Neural crest cell (in vitro differentiated cells): Measurements from ENCODE around the gene PIK3C2G. TPM values are rescaled to one million over a fixed set of nuclear protein-coding genes. Genes with fewer than 3 reads are reported as not detected.

Source experiments
- DNase-seq: peaks from one replicate; pipeline ENCODE4 v3.0.0; 2021; ENCODE audit warnings: low read depth, mixed read lengths, low spot score
- H3K27ac Mint-ChIP-seq: one replicate; pipeline ENCODE4 v1.8.0; 2021; ENCODE audit warnings: mild to moderate bottlenecking, mixed read lengths; ENCODE audit not compliant: unreplicated experiment
- H3K27me3 Mint-ChIP-seq: 2 replicates; pipeline ENCODE4 v1.8.0; 2021; ENCODE audit warnings: low read depth, mild to moderate bottlenecking, mixed read lengths
- H3K36me3 Mint-ChIP-seq: 2 replicates; pipeline ENCODE4 v1.8.0; 2021; ENCODE audit warnings: low read depth, mild to moderate bottlenecking, mixed read lengths
- H3K4me1 Mint-ChIP-seq: 2 replicates; pipeline ENCODE4 v1.8.0; 2021; ENCODE audit warnings: mixed read lengths
- H3K4me3 Mint-ChIP-seq: one replicate; pipeline ENCODE4 v1.8.0; 2021; ENCODE audit warnings: mild to moderate bottlenecking, mixed read lengths
- H3K9me3 Mint-ChIP-seq: 2 replicates; pipeline ENCODE4 v1.8.0; 2021; ENCODE audit warnings: mixed read lengths
- total RNA-seq: library from RNA; stranded (reverse); gene quantifications from 2 replicates; pipeline ENCODE4 v1.2.1, GENCODE V29; 2021
- TF ChIP-seq, protein P1 (sequence below): fragments of 200-600 bp; sonication (generic); conservative IDR thresholded peaks from 2 replicates; pipeline ENCODE4 v1.5.0; 2021; ENCODE audit warnings: antibody characterized with exemption, mild to moderate bottlenecking

PIK3C2G gene
- total RNA-seq, 1 donor from 2014 or later = not detected

DNA sequence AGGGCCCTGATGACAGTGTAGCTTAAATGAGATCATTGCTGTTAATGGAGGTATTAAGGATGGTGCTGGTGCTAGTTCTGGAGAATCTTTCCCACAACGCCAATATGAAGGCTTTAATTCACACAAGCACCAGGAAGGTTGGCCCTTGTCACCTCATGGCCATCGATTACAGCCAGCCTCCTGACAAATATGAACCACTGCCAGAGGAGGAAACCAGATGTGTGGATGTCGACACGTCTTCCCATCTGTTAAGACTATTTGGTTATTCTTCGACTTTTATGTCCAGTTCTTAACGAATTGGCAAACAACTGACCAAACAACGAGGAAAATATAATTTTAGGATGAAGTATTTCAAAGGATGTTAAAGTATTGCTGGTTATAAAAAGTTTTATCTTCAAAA is 79.5 kb downstream of the PIK3C2G start:
- no peak for DNase-seq
- no peaks in the 10 kb centered on the region for H3K4me1 Mint-ChIP-seq
- H3K9me3 Mint-ChIP-seq = no peaks in the 10 kb centered on the region
- TF ChIP-seq, protein P1, sequence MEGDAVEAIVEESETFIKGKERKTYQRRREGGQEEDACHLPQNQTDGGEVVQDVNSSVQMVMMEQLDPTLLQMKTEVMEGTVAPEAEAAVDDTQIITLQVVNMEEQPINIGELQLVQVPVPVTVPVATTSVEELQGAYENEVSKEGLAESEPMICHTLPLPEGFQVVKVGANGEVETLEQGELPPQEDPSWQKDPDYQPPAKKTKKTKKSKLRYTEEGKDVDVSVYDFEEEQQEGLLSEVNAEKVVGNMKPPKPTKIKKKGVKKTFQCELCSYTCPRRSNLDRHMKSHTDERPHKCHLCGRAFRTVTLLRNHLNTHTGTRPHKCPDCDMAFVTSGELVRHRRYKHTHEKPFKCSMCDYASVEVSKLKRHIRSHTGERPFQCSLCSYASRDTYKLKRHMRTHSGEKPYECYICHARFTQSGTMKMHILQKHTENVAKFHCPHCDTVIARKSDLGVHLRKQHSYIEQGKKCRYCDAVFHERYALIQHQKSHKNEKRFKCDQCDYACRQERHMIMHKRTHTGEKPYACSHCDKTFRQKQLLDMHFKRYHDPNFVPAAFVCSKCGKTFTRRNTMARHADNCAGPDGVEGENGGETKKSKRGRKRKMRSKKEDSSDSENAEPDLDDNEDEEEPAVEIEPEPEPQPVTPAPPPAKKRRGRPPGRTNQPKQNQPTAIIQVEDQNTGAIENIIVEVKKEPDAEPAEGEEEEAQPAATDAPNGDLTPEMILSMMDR = no peak
- no peaks in the 10 kb centered on the region for H3K36me3 Mint-ChIP-seq
- H3K4me3 Mint-ChIP-seq = no peak overlapping the region
- no peaks in the 10 kb centered on the region for H3K27me3 Mint-ChIP-seq
- no peak overlapping the region for H3K27ac Mint-ChIP-seq

DNA sequence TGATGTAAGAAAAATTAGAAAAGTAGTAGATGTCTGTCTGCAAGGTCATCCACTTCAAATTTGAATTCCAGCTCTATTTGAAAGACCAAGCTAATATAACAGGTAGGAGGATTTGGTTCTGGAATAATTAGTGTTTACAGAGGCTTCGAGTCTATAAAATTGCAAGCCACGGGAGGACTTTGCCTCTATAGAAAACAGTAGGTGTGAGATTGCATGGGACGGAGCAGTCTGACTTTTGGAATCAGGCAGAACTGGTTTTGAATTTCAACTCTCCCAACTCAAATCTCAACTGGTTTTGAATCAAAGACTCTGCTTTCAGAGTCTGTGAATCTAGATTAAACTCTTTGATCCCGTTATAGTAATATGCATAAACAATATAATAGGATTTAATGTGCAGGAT is 82.4 kb downstream of the PIK3C2G start:
- Mint-ChIP-seq H3K36me3 (no peaks in the 10 kb centered on the region), H3K27ac (no peak overlapping the region), H3K9me3 (no peaks in the 10 kb centered on the region), H3K4me1 (no peaks in the 10 kb centered on the region), H3K27me3 (no peaks in the 10 kb centered on the region), H3K4me3 (no peak overlapping the region)
- no peak for DNase-seq
- TF ChIP-seq, protein P1 = no peak

DNA sequence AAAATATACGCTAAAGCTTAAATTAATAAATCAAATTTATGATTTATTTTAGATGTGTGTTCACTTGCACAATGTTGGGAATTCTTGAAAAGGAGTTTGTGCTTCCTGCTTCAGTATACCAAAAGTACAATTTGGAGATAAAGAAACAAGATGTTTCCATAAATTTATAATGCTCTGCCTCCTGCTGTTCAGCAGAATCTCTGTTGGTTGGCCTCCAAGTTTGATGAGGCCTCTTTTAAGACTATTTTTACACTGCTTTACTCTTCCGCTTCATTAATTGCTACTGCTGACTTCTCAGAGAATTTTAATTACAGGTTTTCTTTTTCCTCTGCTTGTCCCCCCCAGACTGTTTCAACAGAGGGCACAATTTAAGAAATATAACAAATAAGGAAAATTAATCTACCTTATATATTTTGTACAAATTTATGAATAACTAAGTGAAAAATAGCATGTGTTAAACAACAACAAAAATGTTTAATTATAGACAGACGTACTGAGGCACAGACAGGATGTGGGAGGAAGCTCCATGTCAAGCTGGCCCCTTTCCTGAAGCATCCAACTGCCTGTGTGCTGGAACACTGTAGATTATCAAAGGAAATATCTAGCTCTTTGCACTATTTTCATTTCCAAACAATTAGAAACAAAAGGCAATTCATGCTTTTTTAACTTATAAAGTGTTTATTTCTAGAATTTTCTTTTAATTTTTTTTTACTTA is 83.9 kb downstream of the PIK3C2G start:
- Mint-ChIP-seq H3K27ac (no peak overlapping the region), H3K4me3 (no peak overlapping the region), H3K36me3 (no peaks in the 10 kb centered on the region), H3K9me3 (no peaks in the 10 kb centered on the region), H3K27me3 (no peaks in the 10 kb centered on the region), H3K4me1 (no peaks in the 10 kb centered on the region)
- DNase-seq = no peak
- TF ChIP-seq, protein P1 = no peak

DNA sequence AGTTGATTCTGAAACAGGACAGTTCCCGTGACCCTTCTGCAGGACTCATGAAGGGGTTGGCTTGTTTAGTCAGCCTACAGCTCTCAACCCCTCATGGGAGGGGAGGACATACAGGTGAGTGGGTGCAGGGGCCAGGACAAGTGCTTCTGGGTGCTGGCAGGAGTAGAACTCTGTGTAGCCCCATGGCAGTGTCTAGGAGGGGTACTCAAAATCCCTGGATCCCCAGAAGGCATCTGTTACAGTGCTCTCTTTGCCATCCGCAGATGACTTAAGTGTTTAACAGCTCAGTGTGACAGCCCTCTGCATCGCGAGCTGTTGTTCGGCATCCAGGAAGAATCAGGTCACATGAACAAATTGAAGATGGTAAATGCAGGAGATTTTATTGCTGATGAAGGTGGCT is 91.0 kb downstream of the PIK3C2G start:
- no peak overlapping the region for H3K4me3 Mint-ChIP-seq

DNA sequence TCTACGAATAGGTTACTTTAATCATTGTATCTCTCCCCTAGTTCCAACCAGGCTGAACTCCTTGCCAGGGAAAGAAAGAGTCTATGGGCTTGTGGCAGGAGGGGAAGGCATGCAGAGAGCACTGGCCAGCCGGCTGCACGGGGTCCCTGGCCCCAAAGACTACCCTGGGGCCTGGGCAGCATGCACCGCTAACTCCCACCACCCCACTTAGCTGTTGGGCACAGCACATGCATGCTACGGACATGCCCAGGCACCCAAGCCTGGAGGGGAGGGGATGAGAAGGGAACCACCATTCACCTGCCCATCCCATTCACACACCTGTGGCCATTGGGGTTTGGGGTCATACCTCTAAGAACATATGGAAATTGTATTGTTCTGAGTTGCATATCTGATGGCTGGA is 94.1 kb downstream of the PIK3C2G start:
- TF ChIP-seq, protein P1 = no peak
- Mint-ChIP-seq H3K27ac (no peak overlapping the region), H3K4me3 (no peak overlapping the region), H3K36me3 (no peaks in the 10 kb centered on the region), H3K9me3 (peaks cover 2% of the 10 kb centered on the region), H3K27me3 (no peaks in the 10 kb centered on the region), H3K4me1 (no peaks in the 10 kb centered on the region)
- DNase-seq = no peak

More for the DNA sequence above, 91.0 kb downstream of the PIK3C2G start:
- Mint-ChIP-seq H3K4me1 (no peaks in the 10 kb centered on the region), H3K27ac (no peak overlapping the region), H3K36me3 (no peaks in the 10 kb centered on the region), H3K9me3 (peaks cover 2% of the 10 kb centered on the region), H3K27me3 (no peaks in the 10 kb centered on the region)
- no peak for DNase-seq
- TF ChIP-seq, protein P1 = no peak
